HEK293 (cell line): ENCODE measurements around the gene MDN1.

Experiments
- CTCF ChIP-seq: fragments of 450-650 bp; formaldehyde crosslinking; IDR thresholded peaks from 2 replicates; pipeline ENCODE4 v1.5.1; 2016; ENCODE audit warnings: missing biosample characterization, missing genetic modification characterization
- FEZF1 ChIP-seq: fragments of 450-650 bp; formaldehyde crosslinking; IDR thresholded peaks from 2 replicates; pipeline ENCODE4 v1.5.1; 2016; ENCODE audit warnings: missing biosample characterization, missing genetic modification characterization
- MYNN ChIP-seq: fragments of 450-650 bp; formaldehyde crosslinking; IDR thresholded peaks from 2 replicates; pipeline ENCODE4 v1.5.1; 2016; ENCODE audit warnings: missing biosample characterization, missing genetic modification characterization, borderline replicate concordance
- ZBTB1 ChIP-seq: fragments of 450-650 bp; formaldehyde crosslinking; IDR thresholded peaks from 2 replicates; pipeline ENCODE4 v1.5.1; 2016; ENCODE audit warnings: missing biosample characterization, missing genetic modification characterization
- ZBTB8A ChIP-seq: fragments of 450-650 bp; formaldehyde crosslinking; IDR thresholded peaks from 2 replicates; pipeline ENCODE4 v1.5.1; 2016; ENCODE audit warnings: missing biosample characterization, missing genetic modification characterization
- ZNF266 ChIP-seq: fragments of 450-650 bp; formaldehyde crosslinking; IDR thresholded peaks from 2 replicates; pipeline ENCODE4 v1.5.1; 2016; ENCODE audit warnings: missing biosample characterization, missing genetic modification characterization, low read depth
- ZNF510 ChIP-seq: fragments of 450-650 bp; formaldehyde crosslinking; IDR thresholded peaks from 2 replicates; pipeline ENCODE4 v1.5.1; 2018; ENCODE audit warnings: mild to moderate bottlenecking, missing genetic modification characterization, missing biosample characterization; ENCODE audit not compliant: insufficient replicate concordance
- TF ChIP-seq, protein P1 (sequence below): sonication (generic); formaldehyde crosslinking; IDR thresholded peaks from 2 replicates; pipeline ENCODE4 v1.8.1; 2022; ENCODE audit warnings: mild to moderate bottlenecking, moderate library complexity, missing genetic modification reagents

DNA sequence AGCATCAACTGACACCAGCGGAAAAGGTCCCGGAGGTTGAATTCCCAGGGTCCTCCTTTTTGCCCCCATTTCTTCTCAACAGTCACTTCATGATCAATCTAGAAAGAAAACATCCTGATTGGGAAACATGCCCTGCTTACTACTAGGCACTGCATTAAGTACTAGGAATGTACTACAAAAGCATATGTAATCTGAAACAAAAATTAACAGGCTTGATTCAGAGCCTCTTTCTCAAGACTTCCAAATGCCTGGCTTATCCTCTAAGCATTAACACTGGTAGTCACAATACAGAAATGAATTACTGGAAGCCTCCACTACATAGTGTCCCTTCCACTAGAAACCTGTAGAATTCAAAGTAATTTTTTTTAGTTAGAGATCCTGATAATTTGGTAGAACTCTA is 96.5 kb downstream of the MDN1 start:
- no peak for TF ChIP-seq ZBTB1 (tag by site-specific recombination)
- TF ChIP-seq, protein P1, sequence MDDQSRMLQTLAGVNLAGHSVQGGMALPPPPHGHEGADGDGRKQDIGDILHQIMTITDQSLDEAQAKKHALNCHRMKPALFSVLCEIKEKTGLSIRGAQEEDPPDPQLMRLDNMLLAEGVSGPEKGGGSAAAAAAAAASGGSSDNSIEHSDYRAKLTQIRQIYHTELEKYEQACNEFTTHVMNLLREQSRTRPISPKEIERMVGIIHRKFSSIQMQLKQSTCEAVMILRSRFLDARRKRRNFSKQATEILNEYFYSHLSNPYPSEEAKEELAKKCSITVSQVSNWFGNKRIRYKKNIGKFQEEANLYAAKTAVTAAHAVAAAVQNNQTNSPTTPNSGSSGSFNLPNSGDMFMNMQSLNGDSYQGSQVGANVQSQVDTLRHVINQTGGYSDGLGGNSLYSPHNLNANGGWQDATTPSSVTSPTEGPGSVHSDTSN (CRISPR knock-in tag): no peak
- TF ChIP-seq FEZF1 (tag by site-specific recombination): no peak
- TF ChIP-seq ZBTB8A (tag by site-specific recombination): no peak
- no peak for TF ChIP-seq MYNN (tag by site-specific recombination)
- no peak for TF ChIP-seq CTCF (tag by site-specific recombination)
- TF ChIP-seq ZNF266 (tag by site-specific recombination): no peak
- TF ChIP-seq ZNF510 (tag by site-specific recombination): no peak
